H1 (cell line): Measurements from ENCODE around the gene EEPD1. TPM values are rescaled to one million over a fixed set of nuclear protein-coding genes. Genes with fewer than 3 reads are reported as not detected.

Experiments used
- CTCF ChIA-PET: fragments of 300-600 bp; sonication (Branson Sonifier 250); formaldehyde crosslinking; loops from one replicate; lab custom pipeline; 2021; ENCODE audit not compliant: partially characterized antibody; lab: Charles Lee
- POLR2A ChIA-PET: fragments of 300-600 bp; sonication (Branson Sonifier 250); formaldehyde crosslinking; loops from one replicate; lab custom pipeline; 2021; ENCODE audit warnings: inconsistent platforms; ENCODE audit not compliant: partially characterized antibody; lab: Charles Lee
- DNase-seq, 2 experiments: peaks; one replicate each; pipeline versions ENCODE4 v3.0.0 to v3.0.0-alpha.2; 2010 to 2022; ENCODE audit warnings: low spot score in 2 of 2, low read depth in 1 of 2, mixed read lengths in 1 of 2
- FAIRE-seq: peaks from 2 replicates; lab custom pipeline; 2011; peaks lifted over from hg19 to GRCh38; lab: Jason Lieb, UNC
- H2AFZ ChIP-seq: 2 replicates; pipeline ENCODE4 v1.8.1; 2012; ENCODE audit warnings: low read length, inconsistent platforms
- H2AK5ac ChIP-seq: 2 replicates; pipeline ENCODE4 v1.6.1; 2013; ENCODE audit warnings: low read depth, low read length
- H2BK120ac ChIP-seq: replicated peaks from 2 replicates; pipeline ENCODE3; 2013; ENCODE audit warnings: low read depth, low read length, inconsistent platforms
- H2BK12ac ChIP-seq: 2 replicates; pipeline ENCODE4 v1.6.1; 2013; ENCODE audit warnings: low read depth, low read length
- H2BK15ac ChIP-seq: 2 replicates; pipeline ENCODE4 v1.6.1; 2013; ENCODE audit warnings: low read length
- H2BK20ac ChIP-seq: 2 replicates; pipeline ENCODE4 v1.6.1; 2013; ENCODE audit warnings: low read length
- H2BK5ac ChIP-seq: 2 replicates; pipeline ENCODE4 v1.6.1; 2013; ENCODE audit warnings: low read depth, low read length
- H3K14ac ChIP-seq: 2 replicates; pipeline ENCODE4 v1.6.1; 2013; ENCODE audit warnings: inconsistent platforms; ENCODE audit not compliant: insufficient read length
- H3K18ac ChIP-seq: 2 replicates; pipeline ENCODE4 v1.6.1; 2013; ENCODE audit warnings: low read length; ENCODE audit errors: extremely low read depth
- H3K23ac ChIP-seq: 2 replicates; pipeline ENCODE4 v1.6.1; 2013; ENCODE audit warnings: inconsistent platforms; ENCODE audit not compliant: insufficient read length
- H3K23me2 ChIP-seq: 2 replicates; pipeline ENCODE4 v1.6.1; 2013; ENCODE audit warnings: low read depth, low read length
- H3K27ac ChIP-seq: 2 replicates; pipeline ENCODE4 v1.6.1; 2011; ENCODE audit warnings: low read depth, low read length, inconsistent platforms
- H3K27me3 ChIP-seq, 4 experiments: replicated peaks in 1 of 4; 1 replicate in 1 of 4; 2 replicates in 3 of 4; pipeline versions ENCODE4 v1.6.1 to v1.8.1; 2011 to 2013; ENCODE audit warnings: low read length in 3 of 4, mild to moderate bottlenecking in 3 of 4, inconsistent platforms in 2 of 4, mixed read lengths in 2 of 4, moderate library complexity in 1 of 4; ENCODE audit not compliant: control insufficient read depth in 3 of 4, insufficient read depth in 3 of 4; ENCODE audit errors: extremely low read depth in 1 of 4
- H3K36me3 ChIP-seq, 4 experiments: 2 replicates each; pipeline versions ENCODE4 v1.6.1 to v1.8.1; 2011 to 2013; ENCODE audit warnings: mild to moderate bottlenecking in 4 of 4, low read length in 3 of 4, moderate library complexity in 2 of 4, control low read depth in 1 of 4, inconsistent platforms in 1 of 4; ENCODE audit not compliant: insufficient read depth in 4 of 4, control insufficient read depth in 2 of 4
- H3K4ac ChIP-seq: replicated peaks from 2 replicates; pipeline ENCODE3; 2013; ENCODE audit warnings: low read length, low read depth, mixed read lengths, inconsistent platforms; ENCODE audit not compliant: insufficient read length
- H3K4me1 ChIP-seq, 4 experiments: replicated peaks in 1 of 4; 1 replicate in 1 of 4; 2 replicates in 3 of 4; pipeline versions ENCODE4 v1.6.1 to v1.8.1; 2011 to 2013; ENCODE audit warnings: low read length in 3 of 4, inconsistent platforms in 2 of 4, mixed read lengths in 1 of 4; ENCODE audit not compliant: insufficient read depth in 4 of 4, control insufficient read depth in 3 of 4
- H3K4me2 ChIP-seq, 2 experiments: 2 replicates each; pipeline versions ENCODE4 v1.6.1 to v1.8.1; 2011 to 2013; ENCODE audit warnings: low read depth in 2 of 2, low read length in 2 of 2, control low read depth in 1 of 2, inconsistent platforms in 1 of 2, mild to moderate bottlenecking in 1 of 2; ENCODE audit not compliant: insufficient read depth in 1 of 2
- H3K4me3 ChIP-seq, 4 experiments: fragments of 200-600, 300-600 bp in 1 of 4; sonication (generic), shearing (Covaris generic), sonication (Bioruptor Twin) in 1 of 4; 2 replicates each; pipeline versions ENCODE4 v1.5.1 to v1.8.1; 2011 to 2016; ENCODE audit warnings: low read length in 4 of 4, low read depth in 3 of 4, control low read depth in 2 of 4, inconsistent platforms in 2 of 4, mild to moderate bottlenecking in 2 of 4, mixed read lengths in 1 of 4, moderate library complexity in 1 of 4; ENCODE audit not compliant: insufficient read depth in 2 of 4; ENCODE audit errors: extremely low read depth in 1 of 4
- H3K56ac ChIP-seq: replicated peaks from 2 replicates; pipeline ENCODE3; 2013; ENCODE audit warnings: low read depth, mild to moderate bottlenecking, mixed read lengths, low read length, inconsistent platforms; ENCODE audit not compliant: insufficient read length
- H3K79me1 ChIP-seq: 2 replicates; pipeline ENCODE4 v1.6.1; 2013; ENCODE audit warnings: low read depth, low read length, control low read depth
- H3K79me2 ChIP-seq, 2 experiments: 2 replicates each; pipeline versions ENCODE4 v1.6.1 to v1.8.1; 2012 to 2013; ENCODE audit warnings: low read length in 2 of 2, mild to moderate bottlenecking in 2 of 2, inconsistent platforms in 1 of 2; ENCODE audit not compliant: insufficient read depth in 2 of 2, control insufficient read depth in 1 of 2
- H3K9ac ChIP-seq, 4 experiments: replicated peaks in 1 of 4; 1 replicate in 1 of 4; 2 replicates in 3 of 4; pipeline versions ENCODE4 v1.6.1 to v1.8.1; 2011 to 2013; ENCODE audit warnings: low read depth in 3 of 4, low read length in 3 of 4, control low read depth in 2 of 4, mild to moderate bottlenecking in 2 of 4, moderate library complexity in 2 of 4, inconsistent platforms in 1 of 4; ENCODE audit errors: extremely low read depth in 1 of 4
- H3K9me3 ChIP-seq, 2 experiments: 2 replicates each; pipeline versions ENCODE4 v1.6.1 to v1.8.1; 2012 to 2013; ENCODE audit warnings: mild to moderate bottlenecking in 2 of 2, moderate library complexity in 2 of 2, control low read depth in 1 of 2, inconsistent platforms in 1 of 2, low read depth in 1 of 2, low read length in 1 of 2, mixed read lengths in 1 of 2; ENCODE audit not compliant: insufficient read depth in 2 of 2
- H4K20me1 ChIP-seq, 2 experiments: replicated peaks in 1 of 2; 2 replicates each; pipeline versions ENCODE3 to v1.8.1; 2011 to 2013; ENCODE audit warnings: inconsistent platforms in 2 of 2, low read length in 2 of 2, mild to moderate bottlenecking in 1 of 2; ENCODE audit not compliant: insufficient read depth in 2 of 2, control insufficient read depth in 1 of 2
- H4K5ac ChIP-seq: 2 replicates; pipeline ENCODE4 v1.6.1; 2013; ENCODE audit warnings: low read length, low read depth, mixed read lengths, inconsistent platforms; ENCODE audit not compliant: insufficient read length
- H4K8ac ChIP-seq: 2 replicates; pipeline ENCODE4 v1.8.0; 2013; ENCODE audit warnings: mild to moderate bottlenecking, moderate library complexity, low read length, inconsistent platforms; ENCODE audit not compliant: insufficient read depth; ENCODE audit errors: extremely low read depth
- H4K91ac ChIP-seq: replicated peaks from 2 replicates; pipeline ENCODE3; 2013; ENCODE audit warnings: low read length, mixed read lengths, inconsistent platforms; ENCODE audit not compliant: insufficient read length
- BCL11A ChIP-seq, 2 experiments: IDR thresholded peaks; one replicate each; pipeline ENCODE4 v1.6.1; 2011; ENCODE audit warnings: low read depth in 2 of 2, low read length in 2 of 2, mild to moderate bottlenecking in 2 of 2
- CBX5 ChIP-seq: fragments of 300-800, 300-1000 bp; sonication (generic); IDR thresholded peaks from 2 replicates; pipeline ENCODE4 v1.7.1; 2016; ENCODE audit warnings: antibody characterized with exemption, low read length, low read depth
- CBX8 ChIP-seq: fragments of 300-800, 300-1000 bp; sonication (generic); IDR thresholded peaks from 2 replicates; pipeline ENCODE4 v1.7.1; 2016; ENCODE audit warnings: low read depth, low read length, borderline replicate concordance
- CTBP2 ChIP-seq: IDR thresholded peaks from 2 replicates; pipeline ENCODE4 v1.7.0; 2011; ENCODE audit warnings: borderline replicate concordance, mild to moderate bottlenecking, moderate library complexity, mixed read lengths, low read length; ENCODE audit not compliant: insufficient read depth, insufficient read length
- FOSL1 ChIP-seq: IDR thresholded peaks from 2 replicates; pipeline ENCODE4 v1.6.1; 2011; ENCODE audit warnings: mild to moderate bottlenecking, low read depth, low read length, moderate library complexity; ENCODE audit not compliant: insufficient read depth
- GABPA ChIP-seq: IDR thresholded peaks from 2 replicates; pipeline ENCODE4 v1.6.1; 2011; ENCODE audit warnings: mild to moderate bottlenecking, low read length, moderate library complexity, borderline replicate concordance; ENCODE audit not compliant: insufficient read depth
- KDM1A ChIP-seq: fragments of 200-600, 300-600 bp; sonication (generic); IDR thresholded peaks from 2 replicates; pipeline ENCODE4 v1.7.1; 2016; ENCODE audit warnings: mild to moderate bottlenecking, low read length, borderline replicate concordance
- POU5F1 ChIP-seq: IDR thresholded peaks from 2 replicates; pipeline ENCODE4 v1.6.1; 2011; ENCODE audit warnings: low read depth, mild to moderate bottlenecking, low read length, moderate library complexity
- RBBP5 ChIP-seq: IDR thresholded peaks from 2 replicates; pipeline ENCODE4 v1.7.1; 2012; ENCODE audit warnings: low read depth, mild to moderate bottlenecking, inconsistent platforms, low read length, moderate library complexity, borderline replicate concordance
- TBP ChIP-seq: IDR thresholded peaks from 2 replicates; pipeline ENCODE4 v1.6.1; 2011; ENCODE audit warnings: low read depth, low read length, improper control_type of control experiment
- TCF12 ChIP-seq: IDR thresholded peaks from 2 replicates; pipeline ENCODE4 v1.6.1; 2011; ENCODE audit warnings: low read depth, mild to moderate bottlenecking, low read length
- WGBS, 2 experiments: shearing (Covaris generic) in 1 of 2; methylation state at CpG; one replicate each; pipeline versions ENCODE4 v1.1.6 to v1.1.7; 2013 to 2015; ENCODE audit warnings: low lambda C conversion rate in 2 of 2, mixed read lengths in 2 of 2, inconsistent platforms in 1 of 2, low coverage in 1 of 2, missing lambda C conversion rate in 1 of 2; ENCODE audit not compliant: insufficient replicate concordance in 2 of 2, insufficient coverage in 1 of 2, insufficient read length in 1 of 2; ENCODE audit errors: extremely low coverage in 1 of 2, missing lambda C conversion rate in 1 of 2; 5-methylcytosine and 5-hydroxymethylcytosine counted together
- polyA plus RNA-seq, 7 experiments: library from polyadenylated mRNA; depleted of rRNA in 3 of 7; stranded (reverse) in 5 of 7; unstranded in 2 of 7; fragments of >200 nt in 5 of 7; fragments of 200-250 nt in 2 of 7; gene quantifications; 1 replicate in 5 of 7; 2 replicates in 1 of 7; 4 replicates in 1 of 7; pipeline versions ENCODE4 v1.2.1 to v1.2.3, GENCODE V29; 2011 to 2013; ENCODE audit warnings: missing spikeins in 2 of 7, mixed read lengths in 2 of 7
- total RNA-seq: library from RNA; stranded (reverse); fragmentation: NEBNext Ultra II Directional; extraction: Animal tissue kit (Norgen Biotek cat#: 25700); gene quantifications from 2 replicates; pipeline ENCODE4 v1.2.1, GENCODE V29; 2021

EEPD1 gene
- total and polyA plus RNA-seq, 2 of the 8 experiments (the other 6 are each of a cell fraction or from before 2014, with no cell fraction given) = 3.1 to 7.8 TPM

GRCh38 chr7:36227223-36227622 lies 74.2 kb downstream of the EEPD1 start:
- Histone ChIP-seq H3K9ac (no peak overlapping the region), H3K23ac (no peak overlapping the region), H4K20me1 (no peaks in the 10 kb centered on the region), H3K14ac (no peak overlapping the region), H3K79me2 (no peaks in the 10 kb centered on the region), H3K56ac (no peak overlapping the region), H3K27ac (no peak overlapping the region), H2BK120ac (no peak overlapping the region), H4K8ac (no peak overlapping the region), H2AFZ (no peak overlapping the region), H3K9me3 (no peaks in the 10 kb centered on the region), H2BK12ac (no peak overlapping the region), H2AK5ac (no peak overlapping the region), H3K4me2 (no peak overlapping the region), H2BK15ac (no peak overlapping the region), H2BK5ac (no peak overlapping the region), H3K27me3 (no peaks in the 10 kb centered on the region), H3K36me3 (no peaks in the 10 kb centered on the region), H3K79me1 (no peaks in the 10 kb centered on the region), H3K4me1 (no peaks in the 10 kb centered on the region; a peak in 1 of 7 replicates), H3K18ac (no peak overlapping the region), H3K23me2 (no peaks in the 10 kb centered on the region), H4K5ac (no peak overlapping the region), H4K91ac (no peak overlapping the region), H3K4ac (no peak overlapping the region), H3K4me3 (no peak overlapping the region), H2BK20ac (no peak overlapping the region)
- no peak for DNase-seq
- FAIRE-seq = peak; percentile 28
- 82% methylated on average over 5 of the region's 5 CpGs; no CpG with 5 or more reads in 1 of the 2 experiments for WGBS, 2 experiments
- TF ChIP-seq TCF12 (no peak), BCL11A (IDR thresholded peaks at IDR 0.05; ENCODE audit: low read depth in 2 of 2, low read length in 2 of 2) (no peak), CBX5 (no peak), CBX8 (no peak), GABPA (no peak), KDM1A (no peak), RBBP5 (no peak), TBP (no peak), FOSL1 (no peak), POU5F1 (no peak), CTBP2 (no peak)
- ChIA-PET POLR2A (no interaction called here), CTCF (interaction anchor here (0.5 to 1.0 kb wide), 6 partner anchors 38 to 94 kb away, joined by 3 to 4 read pairs (median 3); no protein-coding TSS in a partner anchor)
